Activated CD8-positive, alpha-beta memory T cell treated with anti-CD3 and anti-CD28 coated beads for 1 hour (primary cell): ENCODE data around the gene DMD.
"Not testable (repeated sequence)": the region's sequence is repeated elsewhere in the genome, so short reads cannot be mapped to it uniquely, and the experiment has no call there.

Source experiments
- DNase-seq, 2 donors: peaks; one replicate each; pipeline ENCODE4 v3.0.0-alpha.2; 2020; ENCODE audit warnings: low read depth in 1 of 2; ENCODE audit errors: extremely low read depth in 1 of 2

DMD gene

DNA sequence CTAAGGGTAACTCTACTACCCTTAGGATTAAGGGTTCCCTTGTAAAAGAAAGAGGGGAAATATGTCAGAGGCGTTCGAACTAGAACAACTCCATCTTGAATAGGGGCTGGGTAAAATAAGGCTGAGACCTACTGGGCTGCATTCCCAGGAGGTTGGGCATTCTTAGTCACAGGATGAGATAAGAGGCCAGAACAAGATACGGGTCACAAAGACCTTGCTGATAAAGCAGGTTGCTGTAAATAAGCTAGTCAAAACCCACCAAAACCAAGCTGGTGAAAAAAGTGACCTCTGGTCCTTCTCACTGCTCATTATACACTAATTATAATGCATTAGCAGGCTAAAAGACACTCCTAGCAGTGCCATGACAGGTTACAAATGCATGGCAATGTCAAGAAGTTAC is 922.0 kb downstream of the DMD start:
- no peak for DNase-seq

DNA sequence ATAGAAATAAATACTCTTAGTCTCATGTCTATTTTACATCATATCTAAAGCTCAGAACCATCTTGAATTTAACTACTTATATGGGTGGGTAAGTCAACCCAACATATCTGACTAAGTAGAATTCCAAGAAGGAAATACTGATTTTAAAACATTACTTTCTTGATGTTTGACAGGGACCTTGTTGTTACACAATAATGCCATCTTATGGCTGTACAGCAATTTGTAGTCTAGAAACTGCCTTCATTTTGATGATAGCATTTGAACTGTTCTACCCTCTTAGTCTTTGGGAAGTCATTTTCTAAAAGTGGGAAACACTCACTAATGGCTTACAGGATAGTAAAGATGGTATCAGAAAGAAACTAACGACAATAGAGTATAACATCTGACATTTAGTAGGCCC is 929.5 kb downstream of the DMD start:
- no peak for DNase-seq

- DNase-seq: no peak
Measured at GRCh38 chrX:32280921-32281320, 930.4 kb downstream of the DMD start.

GRCh38 chrX:32280489-32280888 is 930.9 kb downstream of the DMD start:
- no peak for DNase-seq

- no peak for DNase-seq
Measured at GRCh38 chrX:32276153-32276552, 935.2 kb downstream of the DMD start.

DNA sequence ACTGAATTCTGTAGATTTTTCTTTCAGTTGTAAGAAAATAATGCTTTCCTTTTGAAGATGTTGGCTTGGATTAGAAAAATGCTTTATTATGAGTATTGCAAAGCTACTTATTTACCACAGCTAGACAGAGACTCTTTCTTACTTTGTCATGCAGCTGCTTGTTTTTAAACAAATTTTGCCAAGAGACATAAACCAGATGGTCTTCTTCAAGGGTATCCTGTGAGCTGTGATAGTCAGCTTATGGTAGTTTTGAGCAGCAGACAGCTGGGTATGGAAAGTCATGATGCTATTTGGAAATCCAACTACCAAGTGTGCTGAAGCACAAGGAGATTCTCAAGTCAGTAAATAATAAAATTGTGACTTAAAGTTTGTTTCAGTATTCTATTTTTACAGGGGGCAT is 941.5 kb downstream of the DMD start:
- DNase-seq: no peak

DNA sequence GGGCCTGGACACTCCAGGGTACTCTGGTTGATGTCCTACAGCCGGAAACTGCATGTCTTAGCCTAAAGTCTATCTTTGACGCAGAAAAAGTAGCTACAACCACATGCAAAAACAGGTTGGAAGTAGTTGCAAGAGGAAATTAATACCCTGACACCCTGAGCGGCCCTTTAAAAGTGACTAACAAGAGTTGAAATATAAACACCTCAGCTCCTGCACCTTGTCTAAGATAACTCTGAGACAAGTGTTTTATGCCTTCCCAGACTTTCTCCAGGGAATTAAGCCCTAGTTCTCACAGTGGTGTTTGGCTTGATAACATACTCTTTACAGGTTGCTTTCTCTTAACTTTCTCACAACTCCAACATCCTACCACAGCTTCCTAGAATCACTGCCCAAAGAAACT is 943.1 kb downstream of the DMD start:
- no peak for DNase-seq

GRCh38 chrX:32267796-32268195 is 943.6 kb downstream of the DMD start:
- DNase-seq: no peak

DNA sequence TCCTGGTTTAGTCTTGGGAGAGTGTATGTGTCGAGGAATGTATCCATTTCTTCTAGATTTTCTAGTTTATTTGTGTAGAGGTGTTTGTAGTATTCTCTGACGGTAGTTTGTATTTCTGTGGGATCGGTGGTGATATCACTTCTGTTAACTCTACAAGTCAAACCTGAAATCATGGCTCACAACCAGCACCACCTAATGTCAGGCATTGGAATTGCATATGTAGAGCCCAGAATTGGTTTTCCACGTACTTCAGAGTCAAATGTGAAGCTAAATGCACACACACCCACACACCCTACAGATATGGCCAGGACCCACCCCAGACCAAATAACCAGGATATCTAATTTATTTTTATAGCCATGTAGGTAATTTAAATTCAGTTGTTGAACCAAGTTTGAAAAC is 964.7 kb downstream of the DMD start:
- DNase-seq: not testable (repeated sequence)

DNA sequence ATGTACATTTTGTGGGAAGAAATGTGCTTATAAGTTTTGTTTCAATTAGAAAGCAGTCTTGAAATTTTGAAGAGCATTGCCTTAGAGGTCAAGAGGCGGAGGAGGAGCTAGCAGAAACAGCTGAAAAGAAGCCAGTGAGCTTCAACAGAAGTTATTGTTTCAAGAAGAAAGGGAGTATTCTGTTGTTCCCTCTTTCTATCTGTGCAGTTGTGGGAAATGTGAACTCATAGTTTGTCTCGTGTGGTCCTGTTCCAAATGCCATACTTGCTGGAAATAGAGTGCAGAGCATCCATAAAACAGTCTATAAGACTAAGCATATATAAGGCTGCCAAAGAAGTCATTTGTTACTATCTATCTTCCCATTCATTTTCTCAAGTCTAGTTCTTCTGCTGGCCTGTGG is 1015.7 kb downstream of the DMD start:
- no peak for DNase-seq

DNA sequence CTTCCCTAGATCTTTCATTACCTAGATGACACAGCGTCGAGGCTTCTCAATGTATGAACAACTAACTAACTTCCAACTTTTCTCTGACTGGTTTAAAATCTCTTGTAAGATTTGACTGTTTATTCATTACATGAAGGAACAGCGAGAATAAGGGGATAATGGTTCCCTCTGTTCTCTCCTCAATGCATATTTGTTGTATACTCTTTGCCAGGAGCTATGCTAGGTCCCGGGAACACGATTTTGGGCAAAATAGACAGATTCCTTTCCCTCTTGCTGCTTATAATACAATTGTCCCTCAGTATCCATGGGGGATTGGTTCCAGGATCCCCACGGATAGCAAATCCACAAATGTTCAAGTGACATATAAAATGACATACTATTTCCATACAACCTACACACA is 1020.0 kb downstream of the DMD start:
- DNase-seq: no peak

GRCh38 chrX:32185160-32185559 is 1026.2 kb downstream of the DMD start:
- DNase-seq: no peak

DNA sequence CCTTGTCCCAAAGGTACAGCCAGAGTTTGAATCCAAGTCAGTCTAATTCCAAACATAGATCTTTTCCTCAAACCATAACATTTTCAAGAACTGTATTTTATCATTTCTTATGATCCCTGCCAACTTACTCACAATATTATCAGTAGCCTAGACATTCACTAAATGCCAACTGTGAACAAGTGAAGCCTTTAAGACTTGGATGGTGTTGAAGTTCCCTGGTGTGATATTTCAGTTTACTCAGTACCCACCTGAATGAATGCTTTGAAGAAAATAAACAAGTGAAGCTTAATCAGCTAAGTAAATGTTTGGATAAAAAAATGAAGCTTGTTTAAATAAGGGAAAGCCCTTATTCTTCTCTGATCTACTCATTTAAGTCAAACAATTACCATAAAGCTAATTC is 1028.3 kb downstream of the DMD start:
- no peak for DNase-seq

- no peak for DNase-seq
Measured at GRCh38 chrX:32176510-32176909, 1034.8 kb downstream of the DMD start.

DNA sequence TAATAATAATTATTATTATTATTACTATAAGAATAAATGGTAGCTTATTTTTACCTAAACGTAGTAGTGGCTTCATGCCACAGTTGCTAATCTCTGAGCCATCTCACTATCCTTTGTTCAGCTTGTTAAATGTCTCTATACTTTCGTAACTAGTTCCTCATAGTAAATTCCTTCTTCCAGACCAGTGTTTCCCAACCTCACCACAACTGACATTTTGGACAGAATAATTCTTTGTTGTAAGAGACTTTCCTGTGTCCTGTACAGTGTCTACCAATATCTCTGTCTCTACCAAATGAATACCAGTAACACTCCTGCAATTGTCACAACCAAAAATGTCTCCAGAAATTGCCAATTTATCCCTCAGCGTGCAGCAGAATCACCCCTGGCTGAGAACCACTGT is 1040.9 kb downstream of the DMD start:
- DNase-seq: no peak

- DNase-seq: no peak
Measured at GRCh38 chrX:32155044-32155638, 1056.2 kb downstream of the DMD start.

DNA sequence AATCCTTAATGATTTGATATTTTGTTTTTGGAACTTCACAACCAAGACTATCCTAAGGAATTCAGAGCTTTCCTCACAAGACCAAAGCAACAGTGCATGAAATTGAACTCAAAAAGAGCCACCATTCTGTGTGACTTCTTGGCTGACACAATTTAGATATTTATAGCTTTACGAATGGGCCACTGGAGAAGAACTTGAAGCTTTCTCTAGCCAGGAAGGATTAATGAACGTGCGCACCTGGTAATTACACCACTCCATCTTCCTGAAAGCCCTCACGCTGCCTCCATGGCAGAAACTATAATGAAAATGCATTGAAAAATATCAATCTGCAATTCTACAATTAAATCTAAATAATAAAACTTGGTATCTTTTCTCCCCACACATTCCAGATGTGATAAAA is 1057.8 kb downstream of the DMD start:
- DNase-seq: no peak

GRCh38 chrX:32150141-32150540 is 1061.2 kb downstream of the DMD start:
- no peak for DNase-seq

- DNase-seq: no peak
Measured at GRCh38 chrX:32141841-32142240, 1069.5 kb downstream of the DMD start.

- DNase-seq: no peak
Measured at GRCh38 chrX:32139476-32139875, 1071.9 kb downstream of the DMD start.

- DNase-seq: no peak
Measured at GRCh38 chrX:32137525-32137924, 1073.8 kb downstream of the DMD start.

DNA sequence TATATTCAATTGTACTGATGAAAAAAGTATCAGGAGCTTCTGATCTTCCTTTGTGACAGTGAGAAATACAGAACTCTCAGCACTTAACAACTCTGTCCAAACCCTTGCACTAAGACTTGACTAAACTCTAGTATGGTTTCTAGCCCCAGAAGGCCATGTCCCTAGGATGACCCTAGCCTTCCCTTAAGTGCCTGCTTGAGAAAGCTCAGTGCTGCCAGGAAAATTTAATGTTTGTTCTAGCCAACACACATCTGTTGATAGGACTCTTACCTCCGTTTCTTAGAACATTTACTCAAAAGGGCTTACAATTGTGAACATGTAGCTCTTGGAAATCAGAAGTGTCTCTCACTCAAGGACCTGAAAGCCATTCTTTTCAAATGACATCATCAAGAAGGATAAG is 1084.4 kb downstream of the DMD start:
- no peak for DNase-seq

DNA sequence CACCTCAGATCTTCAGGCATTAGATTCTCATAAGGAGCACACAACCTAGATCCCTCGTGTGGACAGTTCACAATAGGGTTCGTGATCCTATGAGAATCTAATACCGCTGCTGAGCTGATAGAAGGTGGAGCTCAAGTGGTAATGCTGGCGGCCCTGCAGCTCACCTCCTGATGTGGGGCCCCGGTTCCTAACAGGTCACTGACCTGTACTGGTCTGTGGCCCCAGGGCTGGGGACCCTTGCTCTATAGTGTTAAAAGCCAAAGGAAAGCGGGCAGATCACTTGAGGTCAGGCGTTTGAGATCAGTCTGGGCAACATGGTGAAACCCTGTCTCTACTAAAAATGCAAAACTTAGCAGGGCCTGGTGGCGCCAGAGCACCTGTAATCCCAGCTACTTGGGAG is 1092.5 kb downstream of the DMD start:
- DNase-seq: no peak

GRCh38 chrX:32116047-32116446 is 1095.3 kb downstream of the DMD start:
- DNase-seq: no peak
